HepG2 (cell line): ENCODE data around the gene SERPINB6.

ENCODE experiments used
- CTCF ChIP-seq: sonication (generic); formaldehyde crosslinking; IDR thresholded peaks from 2 replicates; pipeline ENCODE4 v1.5.0; 2020; ENCODE audit warnings: mild to moderate bottlenecking, missing genetic modification reagents, moderate library complexity
- NFIC ChIP-seq: IDR thresholded peaks from 2 replicates; pipeline ENCODE4 v1.6.1; 2012; ENCODE audit warnings: mild to moderate bottlenecking, low read length, inconsistent platforms
- RFX5 ChIP-seq: IDR thresholded peaks from 2 replicates; pipeline ENCODE4 v1.6.1; 2011; ENCODE audit warnings: low read depth, low read length, improper control_type of control experiment
- TCF7L2 ChIP-seq: IDR thresholded peaks from 2 replicates; pipeline ENCODE4 v1.6.1; 2011; ENCODE audit warnings: mild to moderate bottlenecking, low read depth, low read length, moderate library complexity

GRCh38 chr6:2960935-2961334 is 10.4 kb downstream of the SERPINB6 start:
- TF ChIP-seq NFIC (no peak), TCF7L2 (no peak), RFX5 (no peak), CTCF (CRISPR knock-in tag) (no peak)
